Activated CD8-positive, alpha-beta memory T cell treated with anti-CD3 and anti-CD28 coated beads, Interleukin-2, amount 50 U/mL, for 1 hour (primary cell): ENCODE results near the gene TSPAN15.
"Not testable (repeated sequence)": the region's sequence is repeated elsewhere in the genome, so short reads cannot be mapped to it uniquely, and the experiment has no call there.

Experiments used
- DNase-seq: peaks from one replicate; pipeline ENCODE4 v3.0.0-alpha.2; 2020; ENCODE audit errors: extremely low read depth

TSPAN15 gene

GRCh38 chr10:69488149-69488844 is 37.0 kb downstream of the TSPAN15 start:
- not testable (repeated sequence) for DNase-seq

DNA sequence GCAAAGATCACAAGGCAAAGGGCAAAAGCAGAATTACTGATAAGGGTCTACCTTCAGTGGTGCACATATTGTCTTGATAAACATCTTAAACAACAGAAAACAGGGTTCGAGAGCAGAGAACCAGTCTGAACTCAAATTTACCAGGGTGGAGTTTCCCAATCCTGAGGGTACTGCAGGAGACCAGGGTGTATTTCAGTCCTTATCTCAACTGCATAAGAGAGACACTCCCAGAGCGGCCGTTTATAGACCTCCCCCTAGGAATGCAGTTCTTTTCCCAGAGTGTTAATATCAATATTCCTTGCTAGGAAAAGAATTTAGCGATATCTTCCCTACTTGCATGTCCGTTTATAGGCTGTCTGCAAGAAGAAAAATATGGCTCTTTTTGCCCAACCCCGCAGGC is 37.6 kb downstream of the TSPAN15 start:
- not testable (repeated sequence) for DNase-seq

- DNase-seq, result no peak
Observed at GRCh38 chr10:69489506-69490090, 38.3 kb downstream of the TSPAN15 start.

- DNase-seq, result no peak
Observed at GRCh38 chr10:69490876-69491275, 39.6 kb downstream of the TSPAN15 start.

DNA sequence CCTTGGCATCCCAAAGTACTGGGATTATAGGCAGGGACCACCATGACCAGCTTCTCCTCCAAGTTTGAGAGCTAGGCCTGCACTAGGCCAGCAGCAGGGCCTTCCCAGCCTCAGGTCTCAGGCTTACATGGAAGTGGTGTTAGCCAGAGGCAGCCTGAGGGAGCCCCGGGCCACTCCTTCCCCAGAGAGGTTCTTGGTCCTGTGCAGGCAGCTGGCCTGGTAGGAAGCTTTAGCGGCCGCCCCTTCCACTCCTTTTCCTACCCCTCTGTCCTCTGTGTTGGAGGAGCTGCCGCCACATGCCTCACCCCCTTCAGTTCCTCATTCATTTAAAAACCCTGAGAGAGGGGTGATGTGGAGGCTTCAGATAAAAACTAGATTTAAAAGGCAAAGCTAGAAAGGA is 40.3 kb downstream of the TSPAN15 start:
- DNase-seq, result no peak

GRCh38 chr10:69492091-69492745 is 41.0 kb downstream of the TSPAN15 start:
- DNase-seq, result no peak

- DNase-seq, result no peak
Observed at GRCh38 chr10:69492746-69493462, 41.6 kb downstream of the TSPAN15 start.

GRCh38 chr10:69494626-69495558 is 43.6 kb downstream of the TSPAN15 start:
- no peak for DNase-seq

GRCh38 chr10:69495666-69496065 is 44.4 kb downstream of the TSPAN15 start:
- DNase-seq, result no peak

DNA sequence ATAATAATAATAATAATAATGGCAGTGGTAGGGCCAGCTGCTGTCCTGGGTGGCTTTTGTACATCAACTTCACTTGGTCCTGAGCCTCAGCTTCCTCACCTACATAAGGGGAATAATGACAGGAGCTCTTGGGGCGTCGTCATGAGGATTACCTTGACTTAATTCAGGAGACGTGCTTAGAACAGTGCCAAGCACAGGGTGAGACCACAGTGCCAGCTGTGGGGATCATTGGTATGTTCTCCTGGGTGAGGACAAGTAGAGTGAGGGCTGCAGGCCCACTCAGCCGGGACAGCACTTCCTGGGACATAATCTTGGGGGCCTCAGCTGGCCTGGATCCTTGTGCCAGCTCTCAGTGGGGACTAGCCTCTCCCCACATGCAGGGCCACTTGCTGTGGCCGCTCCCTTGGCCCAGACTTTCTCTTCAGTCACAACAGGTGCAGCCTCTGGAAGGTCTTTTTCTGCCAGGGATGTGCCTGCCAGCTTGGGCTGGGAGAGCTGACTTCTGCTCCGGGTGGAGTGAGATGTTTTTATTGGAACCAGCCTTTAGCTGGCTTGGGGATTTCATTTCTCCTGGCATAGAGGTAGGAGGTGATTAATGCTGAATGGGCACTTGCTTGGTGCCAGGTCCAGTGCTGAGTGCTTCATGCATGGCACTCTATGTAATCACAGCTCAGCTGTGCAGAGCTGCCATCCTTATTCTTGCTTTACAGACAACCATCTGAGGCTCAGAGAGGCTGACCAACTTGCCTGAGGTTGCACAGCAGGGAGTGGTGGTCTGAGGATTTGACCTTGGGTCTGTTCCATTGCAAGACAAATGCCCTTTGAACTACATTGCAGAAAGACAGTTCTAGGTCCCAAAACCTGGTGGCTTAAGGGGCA is 45.3 kb downstream of the TSPAN15 start:
- no peak for DNase-seq

DNA sequence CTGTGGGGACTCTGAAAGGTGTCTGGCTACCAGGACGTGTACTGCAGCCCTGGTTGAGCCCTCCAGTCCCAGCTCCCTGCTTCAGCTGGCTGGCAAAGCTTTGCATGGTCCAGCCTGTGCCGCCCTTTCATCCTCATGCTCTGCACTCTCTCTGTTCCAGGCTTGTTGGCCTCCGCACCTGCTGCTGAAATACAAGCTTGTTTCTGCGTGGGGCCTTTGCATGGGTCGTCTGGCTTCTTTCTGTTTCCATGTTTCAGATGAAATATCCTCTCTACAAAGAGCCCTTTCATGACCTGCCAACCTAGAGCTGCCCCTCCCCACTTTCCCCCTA is 45.9 kb downstream of the TSPAN15 start:
- DNase-seq, result no peak

- DNase-seq, result no peak
Observed at GRCh38 chr10:69497611-69498390, 46.5 kb downstream of the TSPAN15 start.

- DNase-seq, result no peak
Observed at GRCh38 chr10:69498711-69499471, 47.6 kb downstream of the TSPAN15 start.

- DNase-seq, result no peak
Observed at GRCh38 chr10:69499726-69500689, 48.7 kb downstream of the TSPAN15 start.

GRCh38 chr10:69500864-69501468 is 49.7 kb downstream of the TSPAN15 start:
- no peak for DNase-seq

DNA sequence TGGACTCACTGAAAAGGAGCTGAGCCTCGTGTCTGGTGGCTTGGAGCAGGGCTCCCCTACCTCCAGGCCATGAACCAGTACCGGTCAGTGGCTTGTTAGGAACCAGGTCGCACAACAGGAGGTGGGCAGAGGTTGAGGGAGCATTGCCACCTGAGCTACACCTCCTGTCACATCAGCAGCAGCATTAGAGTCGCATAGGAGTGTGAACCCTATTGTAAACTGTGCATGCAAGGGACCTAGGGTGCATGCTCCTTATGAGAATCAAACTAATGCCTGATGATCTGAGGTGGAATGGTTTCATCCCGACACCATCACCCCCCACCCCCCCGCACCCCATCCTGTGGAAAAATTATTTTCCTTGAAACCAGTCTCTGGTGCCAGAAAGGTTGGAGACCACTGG is 50.4 kb downstream of the TSPAN15 start:
- no peak for DNase-seq

DNA sequence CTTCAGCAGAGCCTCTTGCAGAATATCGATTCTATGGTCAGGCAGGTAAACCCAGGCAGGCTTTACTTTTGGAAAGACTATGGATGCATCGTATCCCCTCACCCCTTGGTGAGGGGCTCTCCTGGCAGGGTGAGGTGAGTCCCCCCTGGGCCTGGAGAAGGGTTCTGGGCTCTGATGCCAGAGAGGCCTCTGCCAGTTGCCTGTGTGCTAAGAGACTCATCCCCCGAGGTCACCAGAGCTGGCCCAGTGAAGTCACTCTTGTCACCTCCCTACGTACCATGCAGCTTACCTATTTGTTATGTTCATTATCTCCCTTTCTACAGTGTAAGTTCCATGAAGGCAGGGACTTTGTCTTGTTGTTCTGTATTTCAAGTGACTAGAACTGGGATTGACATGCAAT is 51.3 kb downstream of the TSPAN15 start:
- DNase-seq, result no peak
